Stimulated activated CD4-positive, alpha-beta T cell treated with anti-CD3 and anti-CD28 coated beads, Interleukin-2, amount 100 ng/mL, for 48 hours (primary cell): ENCODE results near the gene GSK3B.
"Not testable (repeated sequence)": the region's sequence is repeated elsewhere in the genome, so short reads cannot be mapped to it uniquely, and the experiment has no call there.

ENCODE experiments used
- DNase-seq, 2 donors: peaks; one replicate each; pipeline ENCODE4 v3.0.0-alpha.2; 2020

Gene GSK3B

DNA sequence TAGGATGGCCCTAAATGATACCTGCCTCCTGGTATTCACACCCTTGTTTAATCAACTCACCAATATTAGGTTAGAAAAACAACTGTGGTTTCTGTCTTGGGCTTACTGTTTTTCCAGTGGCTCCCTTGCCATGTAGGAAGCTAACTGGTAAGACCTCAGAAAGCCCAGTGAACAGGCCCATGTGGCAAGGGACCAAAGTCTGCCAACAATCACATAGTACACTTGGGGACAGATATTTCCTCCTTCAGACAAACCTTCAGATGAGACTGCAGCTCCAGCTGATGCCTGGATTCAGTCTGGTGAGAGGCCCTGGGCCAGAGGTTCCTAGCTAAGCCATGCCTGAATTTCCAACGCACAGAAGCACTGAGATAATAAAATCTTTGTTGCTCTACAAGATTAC lies 96.1 kb downstream of the GSK3B start:
- DNase-seq: no peak

DNA sequence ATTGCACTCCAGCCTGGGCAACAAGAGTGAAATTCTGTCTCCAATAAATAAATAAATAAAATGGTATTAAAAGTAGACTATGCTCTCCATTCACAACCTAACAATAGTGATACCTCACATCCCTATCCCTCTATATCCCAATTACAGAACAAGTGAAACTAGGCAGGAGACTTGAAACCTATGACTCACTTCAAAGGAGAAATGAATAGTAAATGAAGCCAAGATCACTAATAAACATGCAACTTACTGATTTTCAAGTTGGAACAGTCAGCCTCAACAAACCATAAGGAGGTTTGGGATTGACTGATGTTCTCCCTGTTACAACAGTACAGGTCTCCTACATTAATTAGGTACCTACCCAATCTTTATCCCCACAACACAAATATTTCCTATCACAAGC lies 103.4 kb downstream of the GSK3B start:
- DNase-seq: no peak

DNA sequence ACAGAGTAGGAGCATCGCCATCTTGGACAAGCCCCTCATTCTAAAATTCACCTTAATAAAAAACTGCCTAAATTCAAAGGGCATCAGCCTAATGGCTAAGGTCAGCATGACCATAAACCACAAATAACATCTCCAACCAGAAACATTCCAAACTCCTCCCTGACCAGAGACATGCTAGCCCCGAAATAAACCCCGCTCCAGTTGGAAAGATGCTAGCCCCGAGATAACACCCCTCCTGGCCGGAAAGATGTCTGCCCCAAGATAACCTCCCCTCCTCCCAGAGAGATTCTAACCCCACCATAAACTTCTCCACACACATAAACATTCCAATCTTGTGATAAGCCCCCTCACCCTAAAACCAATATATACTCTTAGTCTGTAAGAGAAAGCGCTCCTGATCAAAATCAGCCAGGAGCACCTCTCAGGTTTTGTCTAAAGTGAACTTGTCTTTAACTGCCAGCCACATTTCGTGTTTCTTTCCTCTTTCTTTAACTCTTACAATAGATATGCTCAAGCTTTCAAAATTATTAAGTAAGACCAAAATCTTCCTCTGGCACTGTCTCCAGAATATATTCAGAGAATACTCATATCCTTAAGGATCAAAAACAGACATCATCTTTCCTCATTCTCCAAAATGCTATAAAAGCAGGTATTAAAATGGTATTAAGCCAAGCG lies 104.1 kb downstream of the GSK3B start:
- no peak for DNase-seq

DNA sequence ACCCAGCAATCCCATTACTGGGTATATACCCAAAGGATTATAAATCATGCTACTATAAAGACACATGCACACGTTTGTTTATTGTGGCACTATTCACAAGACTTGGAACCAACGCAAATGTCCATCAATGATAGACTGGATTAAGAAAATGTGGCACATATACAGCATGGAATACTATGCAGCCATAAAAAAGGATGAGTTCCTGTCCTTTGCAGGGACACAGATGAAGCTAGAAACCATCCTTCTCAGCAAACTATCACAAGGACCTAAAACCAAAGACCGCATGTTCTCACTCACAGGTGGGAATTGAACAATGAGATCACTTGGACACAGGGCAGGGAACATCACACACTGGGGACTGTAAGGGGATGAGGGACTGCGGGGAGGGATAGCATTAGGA lies 107.4 kb downstream of the GSK3B start:
- not testable (repeated sequence) for DNase-seq

DNA sequence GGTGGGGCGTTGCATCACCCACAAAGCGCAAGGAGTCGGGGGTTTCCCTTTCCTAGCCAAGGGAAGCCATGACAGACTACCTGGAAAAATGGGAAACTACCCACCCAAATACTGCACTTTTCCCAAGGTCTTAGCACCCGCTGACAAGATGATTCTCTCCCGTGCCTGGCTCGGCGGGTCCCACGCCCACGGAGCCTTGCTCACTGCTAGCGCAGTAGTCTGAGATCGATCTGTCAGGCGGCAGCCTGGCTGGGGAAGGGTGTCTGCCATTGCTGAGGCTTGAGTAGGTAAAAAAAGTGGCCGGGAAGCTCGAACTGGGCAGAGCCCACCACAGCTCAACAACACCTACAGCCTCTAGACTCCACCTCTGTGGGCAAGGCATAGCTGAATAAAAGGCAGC lies 112.9 kb downstream of the GSK3B start:
- DNase-seq: no peak

DNA sequence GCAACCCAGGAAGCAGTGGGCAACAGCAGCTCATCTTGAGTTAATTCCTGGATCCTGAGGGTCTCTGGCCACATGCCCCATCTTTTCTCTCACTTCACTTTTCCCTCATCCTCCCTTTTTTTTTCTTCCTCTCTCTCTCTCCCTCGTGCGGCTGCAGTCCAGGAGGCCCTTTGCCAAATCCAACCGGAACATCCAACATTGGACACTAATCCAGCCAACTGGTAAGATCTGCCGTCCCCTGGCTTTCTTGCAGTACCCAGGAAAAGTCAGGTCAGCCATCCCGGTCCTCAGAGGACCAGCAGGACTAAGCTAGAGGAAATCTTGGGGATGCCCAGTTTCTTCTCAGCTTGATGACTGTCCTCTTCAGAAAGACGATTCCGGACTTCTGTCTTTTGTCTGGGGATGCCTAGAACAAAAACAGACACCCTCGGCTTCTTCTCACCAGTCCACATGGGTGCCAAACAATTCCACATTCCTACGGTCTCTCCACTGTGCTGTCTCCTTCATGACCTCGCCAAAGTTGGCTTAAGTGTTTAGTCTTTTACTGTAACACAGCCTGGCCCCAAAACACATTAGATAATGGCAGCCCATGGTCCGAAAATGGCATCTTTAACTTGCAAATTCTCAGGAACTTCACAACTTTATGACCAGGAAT lies 115.6 kb downstream of the GSK3B start:
- DNase-seq: no peak

DNA sequence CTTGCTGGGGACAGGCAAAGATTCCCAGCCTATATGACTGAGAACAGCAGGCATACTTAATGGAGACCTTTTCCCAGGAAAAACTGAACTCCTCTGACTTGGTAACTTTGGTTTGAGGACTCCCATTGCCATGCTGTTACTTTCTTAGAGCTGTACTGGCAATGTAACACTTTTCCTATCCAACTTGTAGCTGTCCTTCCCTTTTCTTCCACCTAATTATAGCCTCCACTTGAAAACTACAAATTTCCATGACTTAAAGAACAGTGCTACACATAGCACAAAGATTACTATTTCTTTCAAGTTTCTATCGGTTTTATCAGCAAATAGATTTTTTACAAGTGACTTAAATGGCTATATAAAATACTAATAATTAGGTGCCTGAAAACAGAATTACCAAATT lies 116.9 kb downstream of the GSK3B start:
- no peak for DNase-seq

DNA sequence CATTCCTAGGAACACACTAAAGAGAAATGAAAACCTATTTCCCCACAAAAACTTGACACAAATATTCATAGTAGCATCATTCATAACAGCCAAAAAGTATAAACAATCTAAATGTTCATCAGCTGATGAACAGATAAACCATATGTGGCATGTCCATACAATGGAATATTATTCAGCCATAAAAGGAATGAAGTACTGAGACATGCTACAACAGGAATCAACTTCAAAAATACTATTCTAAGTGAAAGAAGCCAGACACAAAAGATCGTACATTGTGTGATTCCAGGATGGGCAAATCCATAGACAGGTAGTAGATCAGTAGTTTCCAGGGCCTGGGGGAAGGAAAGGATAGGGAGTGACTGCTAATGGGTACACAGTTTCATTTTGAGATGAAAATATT lies 118.0 kb downstream of the GSK3B start:
- no peak for DNase-seq

DNA sequence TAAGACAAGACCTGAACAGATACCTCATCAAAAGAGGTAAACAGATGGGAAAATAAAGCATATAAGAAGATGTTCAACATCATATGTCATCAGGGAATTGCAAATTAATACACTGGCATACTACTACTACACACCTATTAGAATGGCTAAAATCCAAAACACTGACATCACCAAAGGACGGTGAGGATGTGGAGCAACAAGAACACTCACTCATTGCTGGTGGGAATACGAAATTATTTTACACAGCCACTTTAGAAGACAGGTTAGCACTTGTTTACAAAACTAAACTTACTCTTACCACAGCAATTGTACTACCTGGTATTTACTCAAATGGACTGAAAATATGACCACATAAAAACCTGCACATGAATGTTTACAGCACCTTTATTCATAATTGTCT lies 119.6 kb downstream of the GSK3B start:
- DNase-seq: no peak

DNA sequence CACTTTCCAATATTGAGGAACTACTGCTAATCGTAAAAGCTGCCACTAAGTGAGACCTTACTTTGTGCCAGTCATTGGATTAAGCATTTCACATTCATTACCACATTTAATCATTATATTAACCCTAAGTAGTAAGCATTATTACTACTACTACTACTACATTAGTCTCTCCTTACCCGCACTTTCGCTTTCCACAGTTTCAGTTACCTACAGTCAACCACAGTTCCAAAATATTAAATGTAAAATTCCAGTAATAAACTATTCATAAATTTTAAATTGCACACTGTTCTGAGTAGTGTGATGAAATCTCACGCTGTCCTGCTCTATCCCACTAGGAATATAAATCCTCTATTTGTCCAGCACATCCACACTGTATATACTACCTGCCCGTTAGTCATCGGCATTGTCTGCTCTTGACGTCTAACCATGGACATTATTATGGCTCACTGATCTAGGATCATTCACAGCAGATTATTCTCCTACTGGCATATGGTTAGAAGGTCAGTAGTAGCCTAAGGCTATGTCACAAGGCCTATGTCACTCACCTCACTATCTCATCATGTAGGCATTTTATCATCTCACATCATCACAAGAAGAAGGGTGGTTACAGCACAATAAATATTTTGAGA lies 121.1 kb downstream of the GSK3B start:
- DNase-seq: no peak

DNA sequence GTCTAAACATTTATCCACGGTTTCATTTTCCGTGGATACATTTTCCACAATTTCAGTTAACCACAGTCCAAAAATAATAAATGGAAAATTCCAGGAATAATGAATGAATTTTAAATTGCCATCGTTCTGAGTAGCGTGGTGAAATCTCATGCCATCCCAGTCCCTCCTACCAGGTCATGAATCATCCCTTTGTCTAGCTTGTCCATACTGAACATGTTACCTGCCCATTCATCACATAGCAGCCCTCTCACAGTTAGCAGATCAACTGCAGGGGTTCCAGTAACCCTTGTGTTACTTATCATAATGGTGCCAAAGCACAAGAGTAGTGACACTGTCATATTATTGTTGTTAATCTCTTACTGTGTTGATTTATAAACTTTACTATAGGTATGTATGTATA lies 124.5 kb downstream of the GSK3B start:
- DNase-seq: no peak

DNA sequence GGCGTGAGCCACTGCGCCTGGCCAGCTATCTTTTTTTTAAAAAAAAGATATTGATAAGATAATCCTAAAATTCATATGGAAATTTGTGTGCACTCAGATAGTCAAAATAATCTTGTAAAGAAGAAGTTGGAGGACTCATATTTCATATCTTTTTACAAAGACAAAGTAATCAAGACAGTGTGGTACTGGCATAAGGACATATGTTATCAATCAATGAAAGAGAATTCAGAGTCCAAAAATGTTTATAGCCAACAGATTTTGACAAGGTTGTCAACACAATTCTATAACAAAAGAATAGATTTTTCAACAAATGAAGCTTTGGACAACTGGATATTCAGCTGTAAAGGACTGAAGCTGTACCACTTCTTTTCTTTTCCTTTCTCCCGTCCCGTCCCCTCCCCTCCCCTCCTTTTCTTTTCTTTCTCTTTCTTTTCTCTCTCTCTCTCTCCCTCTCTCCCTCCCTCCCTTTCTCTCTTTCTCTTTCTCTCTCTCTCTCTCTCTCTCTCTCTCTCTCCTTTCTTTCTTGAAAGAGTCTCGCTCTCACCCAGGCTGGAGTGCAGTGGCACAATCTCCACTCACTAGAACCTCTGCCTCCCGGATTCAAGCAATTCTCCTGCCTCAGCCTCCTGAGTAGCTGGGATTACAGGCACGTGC lies 126.8 kb downstream of the GSK3B start:
- no peak for DNase-seq

DNA sequence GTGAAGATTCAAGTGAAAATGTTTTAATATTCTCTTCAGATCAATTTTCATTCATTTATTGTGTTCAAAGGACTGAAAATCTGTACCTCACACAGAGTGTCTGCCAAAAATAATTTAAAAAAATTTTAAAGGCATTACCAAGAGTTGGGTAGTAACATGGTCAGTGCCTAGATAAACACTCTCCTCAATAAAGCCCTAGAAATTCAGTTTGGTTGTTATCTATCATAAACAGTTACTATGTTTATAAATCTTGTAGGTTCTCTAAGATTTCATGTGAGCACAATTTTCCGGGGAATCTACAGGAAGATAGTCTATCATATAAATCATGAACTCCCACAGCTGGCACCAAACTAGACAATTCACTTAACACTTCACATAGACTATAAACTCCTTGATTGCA lies 128.6 kb downstream of the GSK3B start:
- DNase-seq: no peak

DNA sequence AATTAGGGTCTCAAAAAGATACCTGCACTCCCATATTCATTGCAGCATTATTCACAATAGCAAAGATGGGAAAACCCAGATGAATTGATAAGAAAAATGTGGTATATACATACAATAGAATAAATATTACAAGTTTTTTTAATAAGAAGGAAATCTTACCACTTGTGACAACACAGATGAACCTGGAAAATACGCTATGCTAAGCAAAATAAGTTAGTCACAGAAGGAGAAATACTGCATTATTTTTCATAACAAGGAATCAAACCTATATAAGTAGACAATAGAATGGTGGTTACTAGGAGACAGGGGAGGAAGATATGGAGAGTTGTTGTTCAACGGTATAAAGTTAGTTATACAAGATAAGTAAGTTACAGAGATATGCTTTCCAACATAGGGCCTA lies 130.0 kb downstream of the GSK3B start:
- DNase-seq: no peak

DNA sequence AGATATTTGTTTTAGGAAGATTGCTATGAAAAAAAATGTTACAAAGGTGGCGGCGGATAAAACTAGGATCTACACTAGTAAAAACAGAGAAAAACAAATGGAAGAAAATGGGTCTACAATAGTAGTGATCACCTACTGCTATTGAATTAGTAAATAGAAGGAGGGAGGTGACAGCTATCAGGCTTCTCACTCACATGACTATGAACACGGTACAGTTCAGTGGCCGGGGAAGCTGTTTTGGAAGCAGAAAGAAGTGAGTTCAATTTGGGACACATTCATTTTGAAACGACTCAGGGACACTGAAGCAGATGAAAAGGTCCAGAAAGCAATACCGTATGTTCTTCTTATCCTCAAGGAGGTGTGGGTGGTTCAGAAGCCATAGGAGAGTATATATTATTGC lies 138.3 kb downstream of the GSK3B start:
- no peak for DNase-seq

DNA sequence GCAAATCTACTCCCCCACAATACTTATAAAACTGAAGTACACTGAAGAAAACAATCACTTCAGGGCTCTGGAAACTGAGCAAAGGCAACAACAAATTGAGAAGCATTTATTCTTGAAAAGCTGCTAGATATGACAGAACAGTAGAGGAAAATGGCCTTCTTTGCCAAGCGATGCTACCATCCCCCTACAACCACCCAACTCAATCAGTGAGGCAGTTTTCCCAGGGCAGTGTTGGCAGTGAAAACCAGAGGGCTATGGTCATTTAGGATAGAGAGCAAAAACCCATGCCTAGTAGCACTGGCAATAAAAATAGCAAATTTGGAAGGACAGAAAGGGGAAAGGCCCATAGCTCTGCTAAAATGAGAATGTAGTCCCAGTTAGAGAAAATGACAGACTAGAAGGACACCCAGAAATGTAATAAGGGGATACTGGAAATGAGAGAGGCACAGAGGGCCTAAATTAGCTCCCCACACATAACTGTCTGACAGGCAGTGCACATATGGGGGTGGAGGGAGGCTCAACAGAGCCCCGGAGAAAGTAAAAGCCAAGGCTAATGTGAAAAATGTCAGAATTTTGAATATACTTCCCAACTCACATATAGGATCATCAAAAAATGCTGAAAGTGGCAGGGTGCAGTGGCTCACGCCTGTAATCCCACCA lies 143.5 kb downstream of the GSK3B start:
- DNase-seq: no peak

DNA sequence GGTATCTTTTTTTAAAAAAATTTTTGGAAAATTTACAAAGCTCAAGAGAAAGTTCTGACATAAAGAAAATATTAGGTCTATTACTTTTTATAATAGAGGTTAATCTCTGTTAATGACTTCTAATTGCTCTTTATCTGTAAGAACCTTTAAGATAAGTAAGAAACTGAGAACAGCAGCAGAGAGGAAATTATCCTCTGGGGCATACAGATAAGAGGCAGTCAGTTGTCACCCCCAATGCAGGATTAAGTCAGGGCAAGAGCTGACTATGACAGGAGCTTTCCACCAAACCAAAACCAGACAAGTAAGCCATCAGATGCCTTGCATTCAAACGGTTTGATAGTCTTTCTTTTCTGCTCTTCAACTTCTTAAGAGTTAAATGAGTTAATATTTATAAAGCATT lies 149.0 kb downstream of the GSK3B start:
- DNase-seq: no peak

DNA sequence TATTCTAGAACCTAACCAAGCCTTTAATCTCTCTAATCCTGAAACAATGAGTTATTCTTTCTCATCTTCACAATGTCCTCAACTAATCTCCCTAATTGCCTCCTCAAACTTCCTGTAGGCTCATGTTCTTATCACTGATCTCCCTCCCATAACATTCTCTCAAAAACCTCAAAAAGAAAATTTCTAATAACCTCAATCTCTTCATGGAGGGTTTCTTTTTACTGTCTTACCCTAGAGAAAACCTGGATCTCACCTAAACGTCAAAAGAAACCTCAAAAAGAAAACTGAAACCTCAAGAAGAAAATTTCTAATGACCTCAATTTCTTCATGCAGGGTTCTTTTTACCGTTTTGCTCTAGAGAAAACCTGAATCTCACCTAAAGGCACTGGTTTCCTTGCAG lies 150.2 kb downstream of the GSK3B start:
- no peak for DNase-seq

DNA sequence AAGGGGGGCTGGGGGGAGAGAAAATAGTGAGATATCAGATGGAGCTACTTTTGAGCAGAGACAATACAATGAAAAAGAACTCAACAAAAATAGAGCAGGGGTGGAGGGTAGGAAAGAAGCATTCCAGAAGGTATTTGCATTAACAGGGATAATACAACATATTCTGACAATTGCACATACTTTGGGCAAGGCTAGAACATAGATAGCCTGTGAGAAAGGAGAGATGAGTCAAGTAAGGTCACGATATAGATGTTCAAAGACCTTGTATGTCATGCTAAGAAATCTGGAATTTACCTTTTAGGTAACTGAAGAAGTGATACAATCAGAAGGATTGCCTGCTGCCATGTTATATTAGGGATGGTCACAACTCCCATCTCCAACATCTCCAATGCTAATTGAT lies 155.2 kb downstream of the GSK3B start:
- DNase-seq: no peak

DNA sequence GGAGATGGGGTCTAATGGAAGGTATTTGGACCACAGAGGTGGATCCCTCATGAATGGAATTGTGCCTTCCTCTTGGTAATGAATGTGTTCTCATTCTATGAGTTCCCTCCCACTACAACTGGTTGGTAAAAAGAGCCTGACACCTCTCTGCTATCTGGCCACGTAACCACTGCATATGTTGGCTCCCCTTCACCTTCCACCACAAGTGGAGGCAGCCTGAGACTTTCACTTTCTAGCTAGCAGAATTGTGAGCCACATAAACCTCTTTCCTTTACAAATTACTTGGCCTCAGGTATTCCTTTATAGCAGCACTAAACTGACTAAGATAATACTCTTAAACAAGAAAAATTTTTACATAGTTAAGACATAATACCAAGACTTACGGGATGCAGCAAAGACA lies 157.0 kb downstream of the GSK3B start:
- DNase-seq: peak; percentile 20 to 25

DNA sequence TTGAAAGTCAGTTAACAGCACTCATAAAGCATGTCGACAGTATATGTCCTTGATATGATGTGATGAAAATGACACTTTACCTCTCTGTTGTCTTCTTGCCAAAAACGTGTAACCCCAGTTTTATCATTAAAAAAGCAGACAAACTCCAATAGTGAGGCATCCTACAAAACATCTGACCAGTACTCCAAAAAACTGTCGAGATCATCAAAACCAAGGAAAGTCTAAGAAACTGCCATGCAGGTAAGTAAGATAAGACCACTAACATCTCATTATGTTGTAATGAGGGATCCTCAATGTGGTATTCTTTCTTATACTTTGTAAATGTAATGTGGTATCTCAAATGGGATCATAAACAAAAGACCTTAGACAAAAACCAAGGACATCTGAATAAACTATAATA lies 160.0 kb downstream of the GSK3B start:
- no peak for DNase-seq

DNA sequence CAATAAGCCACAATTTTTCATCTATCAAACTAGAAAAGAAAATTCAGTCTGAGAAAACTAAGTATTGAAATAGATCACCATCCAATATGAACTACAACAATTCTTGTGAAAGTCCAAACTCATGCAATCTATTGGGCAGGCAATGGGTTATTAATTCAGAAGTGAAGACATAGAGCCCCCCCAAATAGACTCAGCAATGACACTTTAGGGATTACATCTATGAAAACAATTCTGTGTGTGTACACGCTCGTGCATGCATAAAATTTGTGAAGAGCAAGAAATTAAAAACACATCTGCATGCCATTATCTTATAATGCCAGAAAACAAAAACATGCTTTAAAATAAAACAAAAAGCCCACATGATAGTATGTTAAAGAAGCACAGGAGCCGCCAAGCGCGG lies 161.0 kb downstream of the GSK3B start:
- no peak for DNase-seq

DNA sequence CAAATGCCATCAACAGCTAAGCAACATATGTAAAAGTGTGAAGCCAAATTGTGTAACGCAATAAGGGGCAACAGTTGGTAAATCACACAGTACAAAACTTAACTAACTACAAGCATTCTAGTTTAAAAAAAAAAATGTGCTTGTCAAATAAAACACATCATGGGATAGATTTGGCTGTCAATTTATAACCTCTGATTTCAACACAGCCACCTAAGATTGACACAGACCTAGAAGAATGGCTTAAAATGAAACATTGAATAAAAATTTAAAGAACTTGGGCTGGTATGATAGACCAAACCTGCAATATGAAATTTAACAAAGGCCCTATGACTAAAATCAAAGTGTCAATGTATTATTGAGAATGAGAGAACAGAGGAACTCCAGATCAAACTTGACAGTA lies 164.0 kb downstream of the GSK3B start:
- no peak for DNase-seq

DNA sequence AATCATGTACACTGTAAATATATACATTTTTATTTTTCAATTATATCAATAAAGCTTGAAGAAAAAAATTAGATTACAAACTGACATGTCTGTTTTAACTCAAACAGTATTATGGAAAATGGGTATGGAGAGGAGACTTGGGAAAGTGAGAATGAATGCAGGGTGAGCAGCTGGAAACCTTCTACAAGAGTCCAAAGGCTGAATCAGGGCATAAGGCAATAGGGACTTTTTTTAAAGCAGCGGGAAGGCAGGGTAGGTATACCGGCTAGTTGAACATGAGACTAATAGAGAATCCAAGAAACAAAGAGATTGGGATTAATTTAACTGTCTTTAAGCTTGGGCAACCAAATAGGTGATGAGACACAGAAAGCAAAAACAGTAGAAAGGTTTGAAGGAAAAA lies 167.1 kb downstream of the GSK3B start:
- DNase-seq: no peak
